MCF 10A (cell line): ENCODE measurements around the gene GRK3. TPM values are rescaled to one million over a fixed set of nuclear protein-coding genes. Genes with fewer than 3 reads are reported as not detected.

Source experiments
- BruUV-seq: library from RNA; stranded (reverse); fragments of 400-500 nt; replicated peaks from 2 replicates; lab custom pipeline; 2021; lab: Mats Ljungman, UMichigan
- CTCF ChIA-PET: fragments of 300-600 bp; sonication (Branson Sonifier 250); formaldehyde crosslinking; extraction: SDS; loops from one replicate; lab custom pipeline; 2021; ENCODE audit warnings: antibody characterized with exemption, inconsistent platforms; lab: Yijun Ruan, JAX
- POLR2A ChIA-PET: fragments of 300-600, 350-650 bp; sonication (Branson Sonifier 250); formaldehyde crosslinking; extraction: SDS; loops from one replicate; lab custom pipeline; 2020; ENCODE audit warnings: antibody characterized with exemption, inconsistent platforms; lab: Yijun Ruan, JAX
- DNase-seq: peaks from one replicate; pipeline ENCODE4 v3.0.0-alpha.2; 2018; ENCODE audit not compliant: unreplicated experiment
- H3K27ac Mint-ChIP-seq: one replicate; pipeline ENCODE4 v1.8.0; 2022; ENCODE audit warnings: mild to moderate bottlenecking, low read depth, mixed read lengths; ENCODE audit not compliant: unreplicated experiment
- H3K27me3 Mint-ChIP-seq: one replicate; pipeline ENCODE4 v1.8.0; 2022; ENCODE audit warnings: mixed read lengths; ENCODE audit not compliant: insufficient read depth, unreplicated experiment
- H3K36me3 Mint-ChIP-seq: one replicate; pipeline ENCODE4 v1.8.0; 2022; ENCODE audit warnings: mild to moderate bottlenecking, moderate library complexity, mixed read lengths; ENCODE audit not compliant: insufficient read depth, unreplicated experiment
- H3K4me1 Mint-ChIP-seq: one replicate; pipeline ENCODE4 v1.8.0; 2022; ENCODE audit warnings: mixed read lengths; ENCODE audit not compliant: insufficient read depth, unreplicated experiment
- H3K4me3 Mint-ChIP-seq: one replicate; pipeline ENCODE4 v1.8.0; 2022; ENCODE audit warnings: mild to moderate bottlenecking, moderate library complexity, mixed read lengths; ENCODE audit not compliant: unreplicated experiment
- H3K9me3 Mint-ChIP-seq: one replicate; pipeline ENCODE4 v1.8.0; 2022; ENCODE audit warnings: mixed read lengths; ENCODE audit not compliant: unreplicated experiment
- CTCF ChIP-seq: fragments of 200-600 bp; IDR thresholded peaks from one replicate; pipeline ENCODE4 v1.8.0; 2022; ENCODE audit warnings: antibody characterized with exemption, mild to moderate bottlenecking; ENCODE audit not compliant: unreplicated experiment
- intact Hi-C: fragments of 100-400 bp; cut with micrococcal nuclease; formaldehyde crosslinking; loops from 2 replicates; pipeline ENCODE4 v1.14.1; 2022
- total RNA-seq: library from RNA; stranded (reverse); gene quantifications from 2 replicates; pipeline ENCODE4 v1.2.3, GENCODE V29; 2022

Gene GRK3
- total RNA-seq, 1 experiment from 2014 or later = 7.9 TPM

- TF ChIP-seq CTCF = no peak
- Mint-ChIP-seq H3K9me3 (no peaks in the 10 kb centered on the region), H3K4me3 (no peak overlapping the region), H3K4me1 (peaks cover 32% of the 10 kb centered on the region), H3K27ac (peak overlapping the region; percentile 76), H3K27me3 (no peaks in the 10 kb centered on the region), H3K36me3 (peaks cover 6% of the 10 kb centered on the region)
- BruUV-seq = no TSS peak
- intact Hi-C loops = loop anchor here (2.0 kb wide), 1 partner anchor 15 kb away; no protein-coding TSS in a partner anchor
- peak; percentile 27 for DNase-seq
- ChIA-PET CTCF (interaction anchor here (0.7 to 2.5 kb wide), 5 partner anchors 11 to 98 kb away, joined by 3 to 11 read pairs (median 3); no protein-coding TSS in a partner anchor), POLR2A (interaction anchor here (0.7 to 1.0 kb wide), 2 partner anchors 18 to 33 kb away, joined by 3 read pairs; no protein-coding TSS in a partner anchor)
These were observed 181.0 kb downstream of the GRK3 start for GRCh38 chr22:25745341-25746011.

GRCh38 chr22:25746012-25746373, 181.5 kb downstream of the GRK3 start:
- no TSS peak for BruUV-seq
- Mint-ChIP-seq H3K27me3 (no peaks in the 10 kb centered on the region), H3K4me1 (peaks cover 36% of the 10 kb centered on the region), H3K36me3 (peaks cover 6% of the 10 kb centered on the region), H3K27ac (peak overlapping the region; percentile 76), H3K9me3 (no peaks in the 10 kb centered on the region), H3K4me3 (no peak overlapping the region)
- intact Hi-C loops = loop anchor here (2.0 kb wide), 1 partner anchor 15 kb away; no protein-coding TSS in a partner anchor
- no peak for TF ChIP-seq CTCF
- ChIA-PET CTCF (interaction anchor here (0.6 to 1.4 kb wide), 4 partner anchors 13 to 263 kb away, joined by 3 to 5 read pairs (median 3); no protein-coding TSS in a partner anchor), POLR2A (interaction anchor here (0.5 to 1.0 kb wide), 2 partner anchors 18 to 564 kb away, joined by 3 read pairs; no protein-coding TSS in a partner anchor)
- DNase-seq = peak; percentile 53

- ChIA-PET POLR2A (interaction anchor here (0.6 to 2.2 kb wide), 6 partner anchors 10 to 554 kb away, joined by 3 to 19 read pairs (median 4); no protein-coding TSS in a partner anchor), CTCF (interaction anchor here (0.8 to 2.2 kb wide), 2 partner anchors 15 to 26 kb away, joined by 3 to 10 read pairs; no protein-coding TSS in a partner anchor)
- no TSS peak for BruUV-seq
- H3K4me1 Mint-ChIP-seq = peaks cover 43% of the 10 kb centered on the region
- intact Hi-C loops = loop anchor here (2.0 kb wide), 1 partner anchor 13 kb away; no protein-coding TSS in a partner anchor
- H3K27me3 Mint-ChIP-seq = no peaks in the 10 kb centered on the region
- peaks cover 6% of the 10 kb centered on the region for H3K36me3 Mint-ChIP-seq
- peak; percentile 99 for DNase-seq
- H3K9me3 Mint-ChIP-seq = no peaks in the 10 kb centered on the region
- peak overlapping the region; percentile 76 for H3K27ac Mint-ChIP-seq
- peak overlapping the region; percentile 40 for H3K4me3 Mint-ChIP-seq
- TF ChIP-seq CTCF = no peak
These were observed 182.9 kb downstream of the GRK3 start for GRCh38 chr22:25747245-25747944.
